Spleen (tissue), 7 donors: ENCODE data around the gene CEP135.
"Not testable (repeated sequence)": the region's sequence is repeated elsewhere in the genome, so short reads cannot be mapped to it uniquely, and the experiment has no call there.

Experiments used
- CTCF ChIP-seq, 11 experiments: fragments of 200-600 bp in 7 of 11; fragments of 450-650 bp in 4 of 11; sonication (generic) in 4 of 11; IDR thresholded peaks in 8 of 11; conservative IDR thresholded peaks in 3 of 11; 1 replicate in 7 of 11; 2 replicates in 4 of 11; pipeline versions ENCODE4 v1.4.0 to v1.8.0; 2016 to 2021; ENCODE audit warnings: antibody characterized with exemption in 11 of 11, inconsistent platforms in 4 of 11, mild to moderate bottlenecking in 1 of 11
- POLR2A ChIP-seq, 3 donors: fragments of 450-650 bp; IDR thresholded peaks; one replicate each; pipeline ENCODE4 v1.5.1; 2017; ENCODE audit warnings: antibody characterized with exemption in 3 of 3, mild to moderate bottlenecking in 1 of 3
- POLR2AphosphoS5 ChIP-seq, 3 donors: sonication (generic); formaldehyde crosslinking; IDR thresholded peaks; one replicate each; pipeline ENCODE4 v1.5.1; 2017; ENCODE audit warnings: antibody characterized with exemption in 3 of 3
- donor health status: DM: no; HTN: no; CAD: no; lungs with moderate emphysema.
- donor health status: DM: no; HTN: no; CAD: no.
- donor health status: DM: no; HTN: no; CAD: no.

- TF ChIP-seq CTCF (IDR thresholded peaks at IDR 0.05 in 8 of 11, conservative IDR thresholded peaks at IDR 0.05 in 3 of 11); POLR2A (IDR thresholded peaks at IDR 0.05); POLR2AphosphoS5 (IDR thresholded peaks at IDR 0.05): not testable (repeated sequence)
Observed at GRCh38 chr4:55935907-55936306, 12.8 kb upstream of the CEP135 start.
